Endothelial cell (in vitro differentiated cells): ENCODE data around the gene HOXD12. TPM values are rescaled to one million over a fixed set of nuclear protein-coding genes. Genes with fewer than 3 reads are reported as not detected.

ENCODE experiments used
- DNase-seq: peaks from one replicate; pipeline ENCODE4 v3.0.0; 2021; ENCODE audit warnings: low spot score
- H3K27ac Mint-ChIP-seq: one replicate; pipeline ENCODE4 v1.8.0; 2021; ENCODE audit warnings: mixed read lengths, inconsistent platforms; ENCODE audit not compliant: unreplicated experiment
- H3K27me3 Mint-ChIP-seq: one replicate; pipeline ENCODE4 v1.8.0; 2021; ENCODE audit warnings: mild to moderate bottlenecking, moderate library complexity, mixed read lengths, inconsistent platforms; ENCODE audit not compliant: unreplicated experiment
- H3K36me3 Mint-ChIP-seq: one replicate; pipeline ENCODE4 v1.8.0; 2021; ENCODE audit warnings: mild to moderate bottlenecking, low read depth, mixed read lengths, inconsistent platforms; ENCODE audit not compliant: unreplicated experiment
- H3K4me1 Mint-ChIP-seq: one replicate; pipeline ENCODE4 v1.8.0; 2021; ENCODE audit warnings: mild to moderate bottlenecking, mixed read lengths, inconsistent platforms; ENCODE audit not compliant: unreplicated experiment
- H3K4me3 Mint-ChIP-seq: one replicate; pipeline ENCODE4 v1.8.0; 2021; ENCODE audit warnings: mild to moderate bottlenecking, mixed read lengths, inconsistent platforms; ENCODE audit not compliant: unreplicated experiment
- H3K9me3 Mint-ChIP-seq: one replicate; pipeline ENCODE4 v1.8.0; 2021; ENCODE audit warnings: mixed read lengths, inconsistent platforms; ENCODE audit not compliant: unreplicated experiment
- CTCF ChIP-seq: fragments of 200-600 bp; sonication (generic); IDR thresholded peaks from one replicate; pipeline ENCODE4 v1.5.0; 2021; ENCODE audit warnings: antibody characterized with exemption; ENCODE audit not compliant: unreplicated experiment
- total RNA-seq: library from RNA; stranded (reverse); fragmentation: NEBNext Ultra II Directional; extraction: Animal tissue kit (Norgen Biotek cat#: 25700); gene quantifications from one replicate; pipeline ENCODE4 v1.2.1, GENCODE V29; 2021; ENCODE audit not compliant: unreplicated experiment

Gene HOXD12
- total RNA-seq, 1 donor from 2014 or later: not detected

DNA sequence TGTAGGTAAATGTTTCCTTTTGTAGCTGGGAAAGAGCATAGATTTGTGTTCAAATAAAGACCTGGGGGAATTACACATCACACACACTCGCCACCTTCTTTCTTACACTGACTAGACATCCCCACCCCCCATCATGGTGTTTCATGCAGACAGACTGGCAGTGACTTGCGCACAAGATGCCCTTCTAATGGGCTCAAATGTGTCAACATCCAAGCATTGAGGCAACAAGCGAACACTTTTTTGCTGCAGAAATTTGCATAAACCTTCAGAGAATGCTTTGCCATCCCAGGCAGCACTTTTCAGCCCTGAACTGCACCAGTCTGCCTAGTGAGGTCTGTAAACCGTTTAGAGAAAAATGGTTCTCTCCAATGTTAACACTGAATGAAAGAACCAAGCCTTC lies 34.4 kb downstream of the HOXD12 start:
- peaks cover 31% of the 10 kb centered on the region for H3K4me1 Mint-ChIP-seq
- H3K9me3 Mint-ChIP-seq: no peaks in the 10 kb centered on the region
- H3K4me3 Mint-ChIP-seq: no peak overlapping the region
- DNase-seq: no peak
- H3K27ac Mint-ChIP-seq: no peak overlapping the region
- H3K36me3 Mint-ChIP-seq: peaks cover 6% of the 10 kb centered on the region
- TF ChIP-seq CTCF: no peak
- peaks cover 36% of the 10 kb centered on the region for H3K27me3 Mint-ChIP-seq

DNA sequence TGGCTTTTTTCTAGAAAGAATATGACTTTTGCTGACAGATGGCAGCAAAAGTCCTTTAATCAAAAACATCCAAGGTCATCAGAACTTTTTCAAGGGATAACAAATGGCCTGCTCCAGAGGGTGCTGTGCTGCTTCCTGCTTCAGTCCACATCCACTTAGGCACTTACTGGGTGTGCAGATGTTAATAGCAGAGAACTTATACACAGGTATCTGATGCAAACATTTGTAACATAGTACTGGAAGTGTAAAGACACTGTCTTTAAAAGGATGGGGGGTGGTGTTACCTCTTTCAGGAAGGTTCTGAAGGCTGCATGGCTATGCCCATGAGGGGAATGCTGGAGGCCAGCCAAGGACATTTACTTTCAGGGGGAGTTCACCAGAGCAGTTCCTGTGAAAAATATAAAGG lies 35.4 kb downstream of the HOXD12 start:
- H3K36me3 Mint-ChIP-seq: peaks cover 6% of the 10 kb centered on the region
- peak overlapping the region; percentile 90 for H3K4me3 Mint-ChIP-seq
- no peak for DNase-seq
- peak overlapping the region; percentile 95 for H3K27ac Mint-ChIP-seq
- no peaks in the 10 kb centered on the region for H3K9me3 Mint-ChIP-seq
- peaks cover 37% of the 10 kb centered on the region for H3K27me3 Mint-ChIP-seq
- no peak for TF ChIP-seq CTCF
- H3K4me1 Mint-ChIP-seq: peaks cover 35% of the 10 kb centered on the region

DNA sequence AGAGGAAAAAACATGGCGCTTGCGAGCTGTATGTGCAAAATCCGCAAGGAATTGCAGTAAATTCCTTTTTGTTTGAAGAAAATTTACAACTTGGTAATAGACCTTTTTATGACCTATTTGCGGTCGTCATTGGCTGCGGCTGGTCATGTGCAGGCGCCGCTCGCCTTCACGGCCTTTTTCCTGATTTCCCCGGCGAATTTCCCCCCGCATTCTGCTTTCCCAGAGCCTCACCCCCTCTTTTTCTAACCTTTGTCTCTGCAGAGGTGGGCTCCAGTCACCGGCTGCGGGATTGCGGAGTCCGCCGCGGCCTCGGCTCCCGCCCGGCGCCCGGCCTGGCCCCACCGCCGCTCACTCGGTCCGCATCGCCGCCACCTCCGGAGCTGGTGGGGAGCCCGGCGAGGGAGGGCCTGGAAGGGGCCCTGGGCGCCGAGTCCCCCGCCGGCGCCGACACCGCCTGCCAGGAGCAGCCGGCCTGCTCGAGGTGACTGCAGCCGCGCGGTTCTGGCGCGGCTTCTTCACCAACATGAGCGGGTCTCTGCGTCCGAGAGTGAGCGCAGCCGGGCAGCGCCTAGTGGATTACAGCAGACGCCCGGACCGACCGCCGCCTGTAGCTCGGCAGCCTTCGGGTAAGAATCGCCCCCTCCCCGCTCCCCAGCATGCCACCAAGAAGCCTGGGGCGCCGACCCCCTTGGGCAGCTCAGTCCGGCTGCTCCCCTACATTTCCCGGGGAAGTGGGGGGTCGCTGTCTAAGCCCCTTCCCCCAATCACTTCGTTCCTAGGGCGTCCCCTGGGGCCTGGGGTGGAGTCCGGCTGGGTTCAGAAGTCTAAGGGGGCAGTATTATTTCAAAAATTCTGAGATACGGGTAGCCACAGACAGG lies 37.0 kb downstream of the HOXD12 start:
- DNase-seq: no peak
- H3K27me3 Mint-ChIP-seq: peaks cover 36% of the 10 kb centered on the region
- TF ChIP-seq CTCF: no peak
- H3K27ac Mint-ChIP-seq: peak overlapping the region; percentile 95
- peak overlapping the region; percentile 90 for H3K4me3 Mint-ChIP-seq
- no peaks in the 10 kb centered on the region for H3K9me3 Mint-ChIP-seq
- peaks cover 6% of the 10 kb centered on the region for H3K36me3 Mint-ChIP-seq
- peaks cover 34% of the 10 kb centered on the region for H3K4me1 Mint-ChIP-seq

DNA sequence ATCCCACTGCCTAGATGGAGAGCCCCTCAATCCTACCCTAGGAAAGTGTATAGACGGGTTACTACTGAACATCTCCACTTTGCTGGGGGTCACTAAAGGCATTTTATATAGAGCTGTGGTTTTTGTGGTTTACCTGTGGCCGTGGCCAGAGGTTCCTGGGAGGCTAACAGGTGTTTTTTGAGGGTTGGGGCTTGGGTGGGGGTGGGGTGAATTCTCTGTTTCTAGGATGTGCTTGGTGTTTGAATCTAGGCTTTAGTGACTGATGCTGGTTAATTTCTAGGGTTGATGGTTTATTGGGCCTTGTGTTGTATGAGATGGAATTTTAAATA lies 37.6 kb downstream of the HOXD12 start:
- Mint-ChIP-seq H3K9me3 (no peaks in the 10 kb centered on the region), H3K27me3 (peaks cover 36% of the 10 kb centered on the region), H3K4me1 (peaks cover 34% of the 10 kb centered on the region), H3K4me3 (peak overlapping the region; percentile 86), H3K36me3 (peaks cover 6% of the 10 kb centered on the region), H3K27ac (no peak overlapping the region)
- DNase-seq: no peak
- no peak for TF ChIP-seq CTCF

- peaks cover 6% of the 10 kb centered on the region for H3K36me3 Mint-ChIP-seq
- H3K9me3 Mint-ChIP-seq: no peaks in the 10 kb centered on the region
- H3K27me3 Mint-ChIP-seq: peaks cover 34% of the 10 kb centered on the region
- H3K27ac Mint-ChIP-seq: no peak overlapping the region
- DNase-seq: no peak
- peak overlapping the region; percentile 86 for H3K4me3 Mint-ChIP-seq
- TF ChIP-seq CTCF: no peak
- H3K4me1 Mint-ChIP-seq: peaks cover 34% of the 10 kb centered on the region
These were observed 38.3 kb downstream of the HOXD12 start for GRCh38 chr2:176137906-176138305.
